ENCODE measurements around the gene COL4A2.

Gene COL4A2

DNA sequence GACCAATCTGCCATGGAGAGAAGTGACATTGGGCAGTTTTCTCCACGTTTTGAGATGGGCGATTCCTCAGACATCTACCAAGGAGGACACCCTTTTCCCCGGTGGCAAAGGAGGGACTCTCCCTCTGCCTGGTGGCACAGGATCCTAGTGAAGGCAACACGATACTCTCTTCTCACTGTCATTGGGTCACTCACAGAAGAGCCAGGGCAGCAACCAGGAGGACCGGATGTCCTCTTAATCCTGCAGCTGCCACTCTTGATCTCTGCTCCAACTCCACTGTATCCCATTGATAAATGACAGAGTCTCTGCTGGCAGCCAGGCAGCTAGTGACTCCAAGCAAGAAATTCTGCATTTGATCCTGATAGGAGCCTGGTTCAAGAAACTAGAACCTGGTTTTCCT, 42.2 kb downstream of the COL4A2 start:
- H3K4me3 ChIP-seq (ENCODE audit: low read depth in 1 of 2, low read length in 1 of 2) = no peak overlapping the region
- no peak overlapping the region for H3K27ac ChIP-seq
- no peaks in the 10 kb centered on the region for H3K36me3 ChIP-seq
- H3K4me1 ChIP-seq (ENCODE audit: control insufficient read depth in 1 of 2, insufficient read depth in 1 of 2, low read depth in 1 of 2, low read length in 1 of 2) = no peaks in the 10 kb centered on the region
- H3K27me3 ChIP-seq = peaks cover 9% of the 10 kb centered on the region
- no peaks in the 10 kb centered on the region for H3K9me3 ChIP-seq
- TF ChIP-seq, protein P1, sequence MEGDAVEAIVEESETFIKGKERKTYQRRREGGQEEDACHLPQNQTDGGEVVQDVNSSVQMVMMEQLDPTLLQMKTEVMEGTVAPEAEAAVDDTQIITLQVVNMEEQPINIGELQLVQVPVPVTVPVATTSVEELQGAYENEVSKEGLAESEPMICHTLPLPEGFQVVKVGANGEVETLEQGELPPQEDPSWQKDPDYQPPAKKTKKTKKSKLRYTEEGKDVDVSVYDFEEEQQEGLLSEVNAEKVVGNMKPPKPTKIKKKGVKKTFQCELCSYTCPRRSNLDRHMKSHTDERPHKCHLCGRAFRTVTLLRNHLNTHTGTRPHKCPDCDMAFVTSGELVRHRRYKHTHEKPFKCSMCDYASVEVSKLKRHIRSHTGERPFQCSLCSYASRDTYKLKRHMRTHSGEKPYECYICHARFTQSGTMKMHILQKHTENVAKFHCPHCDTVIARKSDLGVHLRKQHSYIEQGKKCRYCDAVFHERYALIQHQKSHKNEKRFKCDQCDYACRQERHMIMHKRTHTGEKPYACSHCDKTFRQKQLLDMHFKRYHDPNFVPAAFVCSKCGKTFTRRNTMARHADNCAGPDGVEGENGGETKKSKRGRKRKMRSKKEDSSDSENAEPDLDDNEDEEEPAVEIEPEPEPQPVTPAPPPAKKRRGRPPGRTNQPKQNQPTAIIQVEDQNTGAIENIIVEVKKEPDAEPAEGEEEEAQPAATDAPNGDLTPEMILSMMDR (IDR thresholded peaks at IDR 0.05) = no peak

DNA sequence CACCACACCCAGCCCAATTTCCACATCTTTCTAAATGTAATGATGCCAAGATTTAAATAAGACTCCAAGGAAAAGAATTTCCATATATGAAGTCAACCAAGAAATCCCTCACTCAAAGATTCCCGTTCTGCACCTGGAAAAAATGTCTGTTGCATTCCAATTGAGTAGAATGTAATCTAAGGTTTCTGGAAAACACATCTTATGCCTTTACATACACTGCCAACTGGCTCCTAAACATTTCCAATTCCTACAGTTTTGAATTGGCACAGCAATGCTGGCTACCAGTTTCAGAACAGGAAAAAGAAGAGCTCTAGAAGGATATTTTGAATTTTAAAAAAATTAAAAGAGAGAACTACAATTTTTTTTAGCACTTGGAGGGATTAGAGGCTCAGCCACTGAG, 43.0 kb downstream of the COL4A2 start:
- H3K4me3 ChIP-seq (ENCODE audit: low read depth in 1 of 2, low read length in 1 of 2) = no peak overlapping the region
- H3K36me3 ChIP-seq = no peaks in the 10 kb centered on the region
- no peaks in the 10 kb centered on the region for H3K4me1 ChIP-seq (ENCODE audit: control insufficient read depth in 1 of 2, insufficient read depth in 1 of 2, low read depth in 1 of 2, low read length in 1 of 2)
- TF ChIP-seq, protein P1 (IDR thresholded peaks at IDR 0.05) = no peak
- no peak overlapping the region for H3K27ac ChIP-seq
- H3K27me3 ChIP-seq = peaks cover 3% of the 10 kb centered on the region
- H3K9me3 ChIP-seq = no peaks in the 10 kb centered on the region

DNA sequence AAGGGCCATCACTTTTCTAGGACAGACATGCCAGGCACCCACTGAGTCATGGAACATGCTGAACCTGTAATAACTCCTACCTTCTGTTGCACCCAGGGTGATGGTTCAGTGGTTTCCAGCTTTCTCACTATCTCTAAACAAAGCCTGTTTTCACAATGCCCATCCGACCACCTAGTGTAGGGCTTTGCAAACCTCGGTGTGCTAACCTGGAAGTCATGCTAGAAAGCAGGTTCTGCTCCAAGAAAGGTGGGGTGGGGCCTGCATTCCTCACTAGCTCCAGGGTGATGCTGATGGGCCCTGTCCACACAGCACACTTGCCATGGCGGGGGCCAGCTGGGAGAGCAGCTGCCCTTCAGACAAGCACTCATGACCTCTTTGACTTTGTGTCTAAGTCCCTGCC, 43.4 kb downstream of the COL4A2 start:
- no peaks in the 10 kb centered on the region for H3K4me1 ChIP-seq (ENCODE audit: control insufficient read depth in 1 of 2, insufficient read depth in 1 of 2, low read depth in 1 of 2, low read length in 1 of 2)
- no peaks in the 10 kb centered on the region for H3K9me3 ChIP-seq

DNA sequence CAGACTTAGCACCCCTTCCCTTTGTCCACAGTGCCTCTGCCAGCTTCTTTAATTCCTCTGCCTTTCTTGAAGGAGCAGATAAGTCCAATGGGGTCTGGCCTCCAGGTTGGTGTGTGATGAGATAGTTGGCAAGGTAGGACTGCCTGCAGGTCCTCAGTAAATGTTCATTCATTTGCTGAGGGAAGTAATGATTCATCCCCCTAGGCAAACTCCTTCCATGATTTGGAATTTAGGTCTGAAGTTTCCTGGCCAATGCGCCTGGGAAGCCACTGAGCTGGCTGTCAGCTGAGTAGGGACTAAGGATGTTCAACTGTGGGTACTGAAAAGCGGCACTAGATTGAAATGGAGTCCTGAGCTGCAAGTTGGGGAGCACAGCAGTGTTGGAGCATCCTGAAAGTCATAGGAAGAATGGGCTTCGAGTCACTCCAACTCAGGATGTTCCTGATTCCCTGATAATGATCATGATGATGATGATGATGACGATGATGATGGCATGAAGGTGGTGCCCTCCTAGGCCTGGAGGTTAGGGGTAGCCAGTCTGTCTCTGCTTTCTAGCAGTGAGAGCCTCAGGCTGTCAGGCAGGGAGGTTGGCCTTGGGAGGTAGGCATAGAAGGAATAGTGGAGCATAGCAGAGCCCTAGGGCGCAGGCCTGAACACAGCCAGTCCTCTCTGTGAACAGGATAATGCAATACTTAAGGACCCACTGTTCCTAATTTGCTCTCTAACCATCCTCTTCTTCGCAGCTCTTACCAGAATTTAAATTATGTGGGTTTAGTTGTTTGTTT, 44.7 kb downstream of the COL4A2 start:
- no peaks in the 10 kb centered on the region for H3K9me3 ChIP-seq
- no peaks in the 10 kb centered on the region for H3K4me1 ChIP-seq (ENCODE audit: control insufficient read depth in 1 of 2, insufficient read depth in 1 of 2, low read depth in 1 of 2, low read length in 1 of 2)
- TF ChIP-seq, protein P1 (IDR thresholded peaks at IDR 0.05) = no peak
- no peaks in the 10 kb centered on the region for H3K36me3 ChIP-seq
- H3K27ac ChIP-seq = no peak overlapping the region
- peaks cover 3% of the 10 kb centered on the region for H3K27me3 ChIP-seq
- no peak overlapping the region for H3K4me3 ChIP-seq (ENCODE audit: low read depth in 1 of 2, low read length in 1 of 2)

More for the DNA sequence above, 43.4 kb downstream of the COL4A2 start:
- Histone ChIP-seq H3K27ac (no peak overlapping the region), H3K36me3 (no peaks in the 10 kb centered on the region), H3K4me3 (ENCODE audit: low read depth in 1 of 2, low read length in 1 of 2) (no peak overlapping the region), H3K27me3 (peaks cover 3% of the 10 kb centered on the region)
- TF ChIP-seq, protein P1 (IDR thresholded peaks at IDR 0.05) = no peak

DNA sequence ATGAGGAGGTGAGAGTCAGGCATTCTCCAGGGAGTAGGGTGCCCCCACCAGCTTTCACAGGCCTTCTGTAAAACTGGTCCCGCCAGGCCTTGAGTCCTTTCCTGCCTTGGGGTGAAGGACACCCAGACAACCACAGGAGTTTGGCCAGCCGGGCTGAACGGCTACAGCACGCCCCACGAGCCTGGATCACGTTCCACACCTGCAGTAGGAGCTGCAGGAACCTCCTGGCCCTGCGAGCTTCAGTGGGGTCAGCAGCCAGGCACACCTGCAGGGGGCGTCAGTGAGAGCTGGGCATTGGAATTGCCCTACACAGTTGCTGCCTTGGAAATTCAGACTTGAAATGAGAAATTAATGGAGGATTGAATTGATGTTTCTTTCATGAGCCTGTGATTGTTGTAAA, 45.7 kb downstream of the COL4A2 start:
- Histone ChIP-seq H3K4me1 (ENCODE audit: control insufficient read depth in 1 of 2, insufficient read depth in 1 of 2, low read depth in 1 of 2, low read length in 1 of 2) (no peaks in the 10 kb centered on the region), H3K4me3 (ENCODE audit: low read depth in 1 of 2, low read length in 1 of 2) (no peak overlapping the region), H3K36me3 (no peaks in the 10 kb centered on the region), H3K9me3 (no peaks in the 10 kb centered on the region), H3K27me3 (peaks cover 3% of the 10 kb centered on the region), H3K27ac (no peak overlapping the region)
- TF ChIP-seq, protein P1 (IDR thresholded peaks at IDR 0.05) = no peak

Measured in neutrophil (primary cell).